SK-N-SH (cell line): ENCODE measurements around the gene FCRL2. TPM values are rescaled to one million over a fixed set of nuclear protein-coding genes. Genes with fewer than 3 reads are reported as not detected.

Source experiments
- CTCF ChIA-PET: fragments of 300-600, 350-600 bp; formaldehyde crosslinking; extraction: SDS; loops from one replicate; lab custom pipeline; 2021; lab: Yijun Ruan, JAX
- POLR2A ChIA-PET: fragments of 350-600 bp; sonication (Branson Sonifier 250); formaldehyde crosslinking; extraction: SDS; loops from one replicate; lab custom pipeline; 2020; ENCODE audit warnings: antibody characterized with exemption, inconsistent platforms; lab: Yijun Ruan, JAX
- DNase-seq: peaks from one replicate; pipeline ENCODE4 v3.0.0; 2012
- H2AFZ ChIP-seq: fragments of 200-600 bp; sonication (generic); 2 replicates; pipeline ENCODE4 v1.8.1; 2016; ENCODE audit warnings: antibody characterized with exemption, mild to moderate bottlenecking, low read depth
- H3F3A ChIP-seq: fragments of 200-600 bp; sonication (generic); replicated peaks from 2 replicates; pipeline ENCODE3; 2016; ENCODE audit warnings: antibody characterized with exemption, mild to moderate bottlenecking; ENCODE audit not compliant: insufficient read depth
- H3K27ac ChIP-seq, 2 experiments: fragments of 200-500 bp in 1 of 2; fragments of 200-600 bp in 1 of 2; sonication (Bioruptor generic) in 1 of 2; sonication (generic), shearing (Covaris generic) in 1 of 2; 2 replicates each; pipeline versions ENCODE4 v1.5.1 to v1.6.1; 2014 to 2016; ENCODE audit warnings: low read depth in 2 of 2, inconsistent platforms in 1 of 2, low read length in 1 of 2, mild to moderate bottlenecking in 1 of 2, mixed read lengths in 1 of 2
- H3K27me3 ChIP-seq: fragments of 200-600 bp; sonication (generic), shearing (Covaris generic); 2 replicates; pipeline ENCODE4 v1.6.1; 2016; ENCODE audit warnings: mixed run types; ENCODE audit not compliant: insufficient read depth
- H3K36me3 ChIP-seq, 2 experiments: fragments of 200-500 bp in 1 of 2; fragments of 200-600 bp in 1 of 2; sonication (Bioruptor generic) in 1 of 2; sonication (generic) in 1 of 2; replicated peaks in 1 of 2; 2 replicates each; pipeline versions ENCODE3 to v1.5.1; 2014 to 2016; ENCODE audit warnings: low read length in 1 of 2, mild to moderate bottlenecking in 1 of 2; ENCODE audit not compliant: insufficient read depth in 2 of 2, control insufficient read depth in 1 of 2
- H3K4me1 ChIP-seq, 2 experiments: fragments of 200-500 bp in 1 of 2; fragments of 200-600 bp in 1 of 2; sonication (Bioruptor generic) in 1 of 2; sonication (generic), shearing (Covaris generic) in 1 of 2; 2 replicates each; pipeline versions ENCODE4 v1.5.1 to v1.6.1; 2014 to 2016; ENCODE audit warnings: low read depth in 1 of 2, low read length in 1 of 2, mixed run types in 1 of 2; ENCODE audit not compliant: insufficient read depth in 2 of 2, control insufficient read depth in 1 of 2
- H3K4me2 ChIP-seq: fragments of 200-600 bp; sonication (generic), shearing (Covaris generic); 2 replicates; pipeline ENCODE4 v1.6.1; 2017; ENCODE audit warnings: mixed run types
- H3K4me3 ChIP-seq, 2 experiments: fragments of 200-500 bp in 1 of 2; fragments of 200-600 bp in 1 of 2; sonication (Bioruptor generic) in 1 of 2; sonication (generic), shearing (Covaris generic) in 1 of 2; 2 replicates each; pipeline versions ENCODE4 v1.5.1 to v1.8.1; 2014 to 2016; ENCODE audit warnings: low read depth in 2 of 2, inconsistent platforms in 1 of 2, low read length in 1 of 2, mild to moderate bottlenecking in 1 of 2, mixed read lengths in 1 of 2, moderate library complexity in 1 of 2
- H3K79me2 ChIP-seq: fragments of 200-600 bp; sonication (generic); 2 replicates; pipeline ENCODE4 v1.8.1; 2017; ENCODE audit warnings: mild to moderate bottlenecking; ENCODE audit not compliant: insufficient read depth
- H3K9ac ChIP-seq: fragments of 200-600 bp; sonication (generic); 2 replicates; pipeline ENCODE4 v1.6.1; 2017; ENCODE audit warnings: mixed run types
- H3K9me2 ChIP-seq: fragments of 200-600 bp; sonication (generic); 2 replicates; pipeline ENCODE4 v1.6.1; 2017; ENCODE audit warnings: mixed run types
- H3K9me3 ChIP-seq: fragments of 200-600 bp; sonication (generic); 2 replicates; pipeline ENCODE4 v1.6.1; 2017; ENCODE audit warnings: mixed run types, mild to moderate bottlenecking, moderate library complexity
- H4K20me1 ChIP-seq: fragments of 200-600 bp; sonication (generic); 2 replicates; pipeline ENCODE4 v1.6.1; 2017; ENCODE audit warnings: mild to moderate bottlenecking, mixed run types; ENCODE audit not compliant: insufficient read depth
- ELF1 ChIP-seq: IDR thresholded peaks from 2 replicates; pipeline ENCODE4 v1.4.0; 2012
- FOXJ3 ChIP-seq: sonication (generic); formaldehyde crosslinking; IDR thresholded peaks from 2 replicates; pipeline ENCODE4 v1.5.1; 2020; ENCODE audit warnings: mild to moderate bottlenecking, missing genetic modification reagents
- FOXM1 ChIP-seq: IDR thresholded peaks from 2 replicates; pipeline ENCODE4 v1.4.0; 2012; ENCODE audit warnings: low read depth, mild to moderate bottlenecking
- IRF3 ChIP-seq: fragments of 150-350 bp; IDR thresholded peaks from 2 replicates; pipeline ENCODE4 v1.6.1; 2016; ENCODE audit warnings: mild to moderate bottlenecking, low read depth, low read length
- JUND ChIP-seq: IDR thresholded peaks from 2 replicates; pipeline ENCODE4 v1.4.0; 2012
- MXI1 ChIP-seq: IDR thresholded peaks from 2 replicates; pipeline ENCODE4 v1.6.1; 2012; ENCODE audit warnings: mild to moderate bottlenecking, low read depth, low read length, improper control_type of control experiment
- NRF1 ChIP-seq: IDR thresholded peaks from 2 replicates; pipeline ENCODE4 v1.6.1; 2012; ENCODE audit warnings: low read depth, mild to moderate bottlenecking, low read length
- PBX3 ChIP-seq: IDR thresholded peaks from 2 replicates; pipeline ENCODE4; 2012
- RCOR1 ChIP-seq: fragments of 150-350 bp; IDR thresholded peaks from 2 replicates; pipeline ENCODE4 v1.6.1; 2017; ENCODE audit warnings: antibody characterized with exemption, low read length
- RFX5 ChIP-seq: IDR thresholded peaks from 2 replicates; pipeline ENCODE4 v1.6.1; 2012; ENCODE audit warnings: mild to moderate bottlenecking, improper control_type of control experiment, low read length
- RXRA ChIP-seq: IDR thresholded peaks from 2 replicates; pipeline ENCODE4 v1.4.0; 2012; ENCODE audit warnings: low read depth, mild to moderate bottlenecking, borderline replicate concordance
- SMC3 ChIP-seq: IDR thresholded peaks from 2 replicates; pipeline ENCODE4 v1.6.1; 2012; ENCODE audit warnings: low read depth, low read length, improper control_type of control experiment
- TEAD4 ChIP-seq: IDR thresholded peaks from 2 replicates; pipeline ENCODE4 v1.4.0; 2012; ENCODE audit warnings: mild to moderate bottlenecking, borderline replicate concordance; ENCODE audit not compliant: insufficient read depth
- USF1 ChIP-seq: IDR thresholded peaks from 2 replicates; pipeline ENCODE4 v1.4.0; 2012; ENCODE audit warnings: low read depth, borderline replicate concordance
- USF2 ChIP-seq: fragments of 150-350 bp; IDR thresholded peaks from 2 replicates; pipeline ENCODE4 v1.6.1; 2017; ENCODE audit warnings: antibody characterized with exemption, low read length, low read depth, borderline replicate concordance
- YY1 ChIP-seq: IDR thresholded peaks from 2 replicates; pipeline ENCODE4 v1.4.0; 2012; ENCODE audit warnings: low read depth, mild to moderate bottlenecking
- ZBTB33 ChIP-seq: IDR thresholded peaks from 2 replicates; pipeline ENCODE4 v1.4.0; 2012; ENCODE audit warnings: low read depth, borderline replicate concordance
- WGBS: methylation state at CpG from one replicate; pipeline ENCODE4 v1.1.6; 2017; ENCODE audit warnings: low lambda C conversion rate; 5-methylcytosine and 5-hydroxymethylcytosine counted together
- polyA plus RNA-seq, 3 experiments: library from polyadenylated mRNA; depleted of rRNA; stranded (reverse); fragments of >200 nt; gene quantifications; 2 replicates each; pipeline ENCODE4 v1.2.3, GENCODE V29; 2012

Gene FCRL2
- polyA plus RNA-seq, 1 of the 3 experiments (the other 2 are of a cell fraction): not detected

- Histone ChIP-seq H3F3A (no peaks in the 10 kb centered on the region), H3K4me1 (no peaks in the 10 kb centered on the region), H3K79me2 (no peaks in the 10 kb centered on the region), H3K27me3 (no peaks in the 10 kb centered on the region), H2AFZ (no peak overlapping the region), H3K9ac (no peak overlapping the region), H4K20me1 (no peaks in the 10 kb centered on the region), H3K4me3 (no peak overlapping the region), H3K36me3 (no peaks in the 10 kb centered on the region), H3K9me3 (no peaks in the 10 kb centered on the region), H3K9me2 (no peaks in the 10 kb centered on the region), H3K4me2 (no peak overlapping the region), H3K27ac (no peak overlapping the region)
- POLR2A ChIA-PET: no interaction called here
- TF ChIP-seq FOXM1 (no peak), YY1 (no peak), NRF1 (no peak), ZBTB33 (no peak), USF1 (no peak), PBX3 (no peak), RCOR1 (no peak), USF2 (no peak), RFX5 (no peak), ELF1 (no peak), TEAD4 (no peak)
- CTCF ChIA-PET: no interaction called here
- no CpG with 5 or more reads among the region's 1 CpG for WGBS
- DNase-seq: no peak
Measured at GRCh38 chr1:157721985-157722384, 54.9 kb downstream of the FCRL2 start.

GRCh38 chr1:157715736-157716135, 61.2 kb downstream of the FCRL2 start:
- Histone ChIP-seq H3F3A (no peaks in the 10 kb centered on the region), H3K9me2 (no peaks in the 10 kb centered on the region), H4K20me1 (no peaks in the 10 kb centered on the region), H3K36me3 (no peaks in the 10 kb centered on the region), H3K79me2 (no peaks in the 10 kb centered on the region), H2AFZ (no peak overlapping the region), H3K4me2 (no peak overlapping the region), H3K27me3 (no peaks in the 10 kb centered on the region), H3K4me1 (no peaks in the 10 kb centered on the region), H3K9me3 (no peaks in the 10 kb centered on the region), H3K27ac (no peak overlapping the region), H3K9ac (no peak overlapping the region), H3K4me3 (no peak overlapping the region)
- WGBS: 0% methylated on average over 5 of the region's 5 CpGs
- POLR2A ChIA-PET: no interaction called here
- CTCF ChIA-PET: no interaction called here
- TF ChIP-seq NRF1 (no peak), JUND (no peak), FOXJ3 (CRISPR knock-in tag) (no peak), IRF3 (no peak), SMC3 (no peak), TEAD4 (no peak), RXRA (no peak), MXI1 (no peak)
- DNase-seq: no peak
